NCI-H510A treated with DMSO at 0.1 percent for 48 hours (cell line): ENCODE results near the gene CSTF3.

Experiments
- DNase-seq: peaks from one replicate; lab custom pipeline; 2025; lab: John Stamatoyannopoulos, UW

The CSTF3 gene

DNA sequence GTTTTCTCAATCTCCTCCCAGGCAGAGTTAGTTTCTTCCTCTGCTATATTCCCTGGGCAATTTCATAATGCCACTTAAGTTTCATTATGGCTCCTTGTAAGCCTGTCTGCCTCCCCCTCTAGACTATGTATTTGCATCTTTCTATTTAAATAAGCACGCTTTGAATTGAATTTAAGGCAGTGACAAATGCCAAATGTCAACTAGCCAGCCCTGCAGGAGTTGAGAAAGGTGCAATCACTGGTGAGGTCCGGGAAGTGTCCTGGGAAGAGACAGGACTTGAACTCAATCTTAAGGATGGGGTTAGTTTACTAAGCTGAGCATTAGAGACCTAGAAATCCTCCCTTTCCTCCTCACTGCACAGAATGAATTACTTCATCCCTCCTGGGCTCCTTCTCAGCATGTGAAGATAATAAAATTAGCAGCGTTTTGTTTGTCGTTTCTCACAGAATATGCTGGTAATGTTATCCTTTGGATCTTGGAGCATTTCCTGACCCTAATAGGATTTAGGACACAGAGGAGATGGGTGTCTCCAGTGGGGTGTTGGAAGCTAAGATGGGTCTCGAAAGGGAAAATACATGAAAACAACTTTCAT, 120.3 kb downstream of the CSTF3 start:
- DNase-seq, result no peak

DNA sequence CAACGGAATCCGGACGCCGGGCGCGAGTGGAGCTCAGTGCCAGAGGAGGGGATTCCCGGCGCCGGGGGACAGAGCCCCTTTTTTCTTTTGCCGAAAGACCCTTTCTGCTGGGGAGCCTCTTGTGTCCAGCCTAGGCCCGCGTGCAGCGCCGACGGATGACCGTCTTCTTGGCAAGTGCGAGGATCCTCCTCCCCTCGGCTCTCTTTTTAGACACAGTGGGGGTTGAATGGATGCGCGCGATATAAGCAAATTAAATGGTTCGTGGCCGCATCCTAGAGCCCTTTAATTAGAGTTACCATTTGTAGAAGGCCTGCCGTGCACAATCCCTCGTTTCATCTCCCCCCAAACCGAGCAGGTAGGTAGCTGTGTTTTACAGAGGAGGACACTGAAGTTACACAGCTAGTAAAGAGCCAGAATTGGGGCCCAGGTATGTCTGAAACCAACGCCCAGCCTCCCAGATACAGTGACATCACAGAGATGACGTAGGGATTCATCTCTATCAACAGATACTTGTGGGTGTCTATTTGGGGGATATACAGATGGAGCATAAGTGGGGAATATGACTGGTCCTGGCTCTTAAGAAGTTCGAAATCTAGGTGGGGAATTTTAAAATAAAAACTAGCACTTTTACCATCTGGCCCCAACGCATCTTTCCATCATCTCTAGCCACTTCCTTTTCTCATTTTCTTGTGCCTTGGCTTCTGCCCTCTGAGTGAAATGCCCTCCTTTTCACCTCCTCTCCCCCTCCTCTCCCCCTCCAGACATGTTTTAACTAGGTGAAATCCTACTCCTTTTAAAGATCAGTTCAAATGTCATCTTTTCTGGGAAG, 121.0 kb downstream of the CSTF3 start:
- DNase-seq, result peak; percentile 34

DNA sequence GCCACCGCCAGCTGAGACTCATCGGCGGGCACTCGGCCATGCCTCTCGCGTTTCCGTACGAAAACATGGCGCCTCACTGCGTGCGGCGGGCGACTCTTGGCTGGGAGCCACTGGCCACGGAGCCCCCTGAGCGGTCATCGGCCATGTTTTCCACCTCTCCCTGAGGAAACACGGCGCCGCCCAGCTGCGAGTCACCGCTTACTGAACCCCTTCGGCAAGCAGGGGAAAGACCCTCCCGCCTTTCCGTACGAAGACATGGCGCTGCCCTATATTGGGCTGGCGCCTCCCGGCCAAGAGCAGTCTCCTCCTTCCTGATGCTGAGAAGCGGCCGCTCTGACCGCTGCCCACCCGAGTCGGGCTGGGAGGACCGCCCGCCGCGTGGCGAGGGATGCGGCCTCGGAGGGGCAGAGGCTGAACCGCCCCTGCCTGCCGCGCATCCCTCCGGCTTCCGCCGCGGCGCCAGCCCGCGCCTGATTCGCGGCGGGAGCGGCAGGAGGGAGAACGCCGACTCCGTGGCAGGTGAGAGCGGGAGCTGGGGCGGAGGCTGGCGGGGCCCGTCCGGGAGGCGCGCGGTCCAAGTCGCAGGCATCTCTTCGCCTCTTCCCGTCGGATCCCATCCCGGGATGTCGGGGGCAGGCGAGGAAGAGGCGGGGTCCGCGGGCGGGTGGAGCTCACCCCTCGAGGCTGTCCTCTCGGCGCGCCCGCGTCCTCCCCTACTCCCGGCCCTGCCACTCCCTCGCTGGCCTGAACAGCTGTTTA, 121.8 kb downstream of the CSTF3 start, which contains the start of gene TCP11L1:
Gene TCP11L1, plus strand, starts transcription at position 299 of the 759 bp plus-strand sequence. CDS start 4,202 bp downstream, outside the sequence.
- peak; percentile 86 for DNase-seq

DNA sequence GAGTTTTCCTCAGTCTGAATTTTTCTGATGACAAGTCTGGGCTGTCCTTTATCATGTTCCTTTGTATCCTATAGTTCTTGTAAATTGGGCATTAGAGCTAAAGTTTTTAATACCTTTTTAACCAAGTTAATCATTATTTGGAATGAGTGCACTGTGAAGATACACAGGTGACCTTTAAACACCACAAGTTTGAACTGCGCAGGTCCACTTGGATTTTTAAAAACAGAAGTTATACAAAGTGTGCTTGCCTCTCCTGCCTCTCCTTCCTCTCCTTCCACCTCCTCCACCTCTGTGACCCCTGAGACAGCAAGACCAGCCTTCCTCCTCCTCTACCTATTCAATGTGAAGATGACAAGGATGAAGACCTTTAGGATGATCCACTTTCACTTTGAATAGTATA, 126.3 kb downstream of the CSTF3 start:
- no peak for DNase-seq
